GM18907 (cell line): ENCODE data around the gene KRTAP12-2.
"Not testable (repeated sequence)": the region's sequence is repeated elsewhere in the genome, so short reads cannot be mapped to it uniquely, and the experiment has no call there.

ENCODE experiments used
- ATAC-seq: cut with Tn5 transposase; IDR thresholded peaks from one replicate; pipeline ENCODE4 v1.9.1; 2021; ENCODE audit warnings: mild to moderate bottlenecking, moderate library complexity; ENCODE audit not compliant: unreplicated experiment

Gene KRTAP12-2

GRCh38 chr21:44702973-44703730 lies 36.4 kb upstream of the KRTAP12-2 start:
- ATAC-seq, result no peak

GRCh38 chr21:44702111-44702972 lies 35.6 kb upstream of the KRTAP12-2 start:
- ATAC-seq, result no peak

DNA sequence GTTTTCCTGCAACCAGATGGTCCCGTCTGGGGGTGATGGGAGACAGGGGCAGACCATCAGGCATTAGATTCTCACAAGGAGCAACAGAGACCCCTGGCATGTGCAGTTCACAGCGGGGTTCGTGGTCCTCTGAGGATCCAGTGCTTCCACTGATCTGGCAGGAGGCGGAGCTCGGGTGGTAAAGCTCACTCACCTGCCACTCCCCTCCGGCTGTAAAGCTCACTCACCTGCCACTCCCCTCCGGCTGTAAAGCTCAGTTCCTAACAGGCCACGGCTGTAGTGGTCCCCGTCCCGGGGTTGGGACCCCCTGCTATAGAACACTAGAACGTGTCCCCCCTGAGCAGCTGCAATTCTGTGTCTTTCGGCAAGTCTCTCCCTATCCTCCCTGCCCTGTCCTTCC lies 34.8 kb upstream of the KRTAP12-2 start:
- no peak for ATAC-seq

DNA sequence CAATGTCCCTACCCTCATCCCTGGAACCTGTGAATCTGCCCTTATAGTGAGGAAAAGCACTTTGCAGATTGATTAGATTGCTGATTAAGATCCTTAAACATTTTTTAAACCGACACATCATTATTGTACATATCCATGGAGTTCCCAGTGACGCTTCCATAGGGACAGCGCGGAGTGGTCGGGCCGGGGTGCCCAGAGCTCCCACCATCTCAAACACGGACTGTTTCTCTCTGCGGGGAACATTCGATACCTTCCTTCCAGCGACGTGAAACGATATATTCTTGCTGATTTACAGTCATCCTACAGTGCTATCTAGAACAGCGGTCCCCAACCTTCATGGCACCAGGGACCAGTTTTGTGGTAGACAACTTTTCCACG lies 34.3 kb upstream of the KRTAP12-2 start:
- ATAC-seq, result no peak

DNA sequence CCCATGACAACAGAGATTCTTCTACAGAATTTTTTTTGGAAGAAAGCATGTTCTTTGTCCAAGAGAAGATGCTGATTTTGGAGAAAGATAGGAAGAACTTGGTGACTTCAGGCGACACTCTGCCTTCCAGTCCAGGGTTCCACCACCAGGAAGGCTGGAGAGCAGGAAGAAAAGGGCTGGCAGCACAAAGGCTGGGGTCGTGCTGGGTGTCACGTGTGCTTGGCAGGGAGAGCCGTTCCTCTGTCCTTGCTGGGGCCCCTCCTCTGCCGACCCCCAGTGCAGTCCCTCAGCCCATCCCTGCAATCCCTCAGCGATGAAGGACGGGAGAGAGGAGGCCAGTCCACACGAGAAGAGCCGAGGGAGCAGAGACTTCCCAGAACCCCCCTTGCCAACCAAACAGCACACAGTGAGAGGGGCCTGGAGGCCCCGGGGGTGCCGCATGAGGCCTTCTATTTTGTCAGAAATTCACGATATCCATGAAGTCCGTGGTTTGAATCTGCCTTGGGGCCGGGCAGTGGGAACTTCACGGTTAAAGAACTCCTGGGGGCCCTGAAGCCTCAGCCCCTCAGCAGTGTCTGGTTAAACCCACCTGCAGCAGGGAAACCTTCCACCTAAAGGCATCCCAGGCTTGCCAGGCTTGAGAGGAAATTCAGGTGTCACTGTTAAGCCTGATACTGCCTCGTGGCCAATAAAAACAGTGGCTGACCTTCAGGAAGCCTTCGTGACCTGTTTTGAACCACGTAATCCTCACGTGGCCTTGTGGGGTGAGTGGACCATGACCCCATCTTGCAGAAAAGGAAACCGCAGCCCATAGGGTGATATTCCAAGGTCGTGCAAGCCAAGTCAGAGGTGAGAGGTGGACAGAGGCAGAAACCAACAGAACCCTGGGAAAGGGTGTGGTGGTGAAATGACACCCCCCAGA lies 33.6 kb upstream of the KRTAP12-2 start:
- no peak for ATAC-seq

GRCh38 chr21:44699502-44700001 lies 32.8 kb upstream of the KRTAP12-2 start:
- ATAC-seq, result no peak

DNA sequence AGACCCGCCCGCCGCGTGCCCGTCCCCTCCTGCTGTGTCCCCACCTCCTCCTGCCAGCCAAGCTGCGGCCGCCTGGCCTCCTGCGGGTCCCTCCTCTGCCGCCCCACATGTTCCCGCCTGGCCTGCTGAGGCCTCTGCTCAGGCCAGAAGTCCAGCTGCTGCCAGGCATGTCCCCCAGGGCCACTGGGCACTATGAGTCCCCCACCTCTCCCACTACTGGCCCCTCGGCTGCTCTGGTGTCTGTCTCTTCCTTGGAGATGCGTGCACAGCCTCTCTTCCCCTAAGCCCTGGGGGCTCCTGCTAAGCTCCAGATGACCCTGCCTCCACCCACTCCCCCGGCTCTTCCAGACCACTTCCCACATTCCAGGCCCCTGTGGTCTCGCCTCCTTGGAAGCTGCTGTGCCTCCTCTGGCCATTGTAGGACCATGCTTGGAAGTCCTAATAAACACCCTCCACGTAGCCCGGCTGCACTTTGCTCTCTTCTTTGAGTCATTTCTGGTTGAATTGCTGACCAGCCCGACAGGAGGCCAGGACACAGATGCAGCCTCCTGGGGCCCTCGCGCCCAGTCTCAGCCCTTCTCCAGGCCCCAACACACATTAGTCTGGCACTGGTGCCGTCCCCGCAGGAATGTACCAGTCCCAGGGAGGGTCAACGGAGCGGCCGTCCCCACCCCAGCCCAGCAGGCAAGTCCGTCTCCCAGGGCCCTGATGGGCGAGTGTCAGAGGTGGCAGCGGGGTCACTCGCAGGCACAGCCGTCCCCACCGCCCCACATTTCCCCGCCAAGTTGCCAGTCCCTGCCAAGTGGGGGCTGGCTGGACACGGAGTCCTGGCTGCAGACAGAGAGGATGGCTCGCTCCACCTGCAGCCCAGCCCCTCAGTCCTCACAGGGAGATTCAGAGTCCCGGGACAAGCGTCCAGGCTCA lies 31.3 kb upstream of the KRTAP12-2 start:
- ATAC-seq, result no peak

DNA sequence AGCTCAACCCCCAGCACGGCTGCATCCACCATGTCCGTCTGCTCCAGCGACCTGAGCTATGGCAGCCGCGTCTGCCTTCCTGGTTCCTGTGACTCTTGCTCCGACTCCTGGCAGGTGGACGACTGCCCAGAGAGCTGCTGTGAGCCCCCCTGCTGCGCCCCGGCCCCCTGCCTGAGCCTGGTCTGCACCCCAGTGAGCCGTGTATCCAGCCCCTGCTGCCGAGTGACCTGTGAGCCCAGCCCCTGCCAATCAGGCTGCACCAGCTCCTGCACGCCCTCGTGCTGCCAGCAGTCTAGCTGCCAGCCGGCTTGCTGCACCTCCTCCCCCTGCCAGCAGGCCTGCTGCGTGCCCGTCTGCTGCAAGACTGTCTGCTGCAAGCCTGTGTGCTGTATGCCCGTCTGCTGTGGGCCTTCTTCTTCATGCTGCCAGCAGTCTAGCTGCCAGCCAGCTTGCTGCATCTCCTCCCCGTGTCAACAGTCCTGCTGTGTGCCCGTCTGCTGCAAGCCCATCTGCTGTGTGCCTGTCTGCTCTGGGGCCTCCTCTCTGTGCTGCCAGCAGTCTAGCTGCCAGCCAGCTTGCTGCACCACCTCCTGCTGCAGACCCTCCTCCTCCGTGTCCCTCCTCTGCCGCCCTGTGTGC lies 30.6 kb upstream of the KRTAP12-2 start, which contains the start of gene KRTAP10-12:
TSS of gene KRTAP10-12 (plus strand) at position 1 of the 639 bp plus-strand sequence. CDS start at position 31, 30 bp downstream.
- not testable (repeated sequence) for ATAC-seq

DNA sequence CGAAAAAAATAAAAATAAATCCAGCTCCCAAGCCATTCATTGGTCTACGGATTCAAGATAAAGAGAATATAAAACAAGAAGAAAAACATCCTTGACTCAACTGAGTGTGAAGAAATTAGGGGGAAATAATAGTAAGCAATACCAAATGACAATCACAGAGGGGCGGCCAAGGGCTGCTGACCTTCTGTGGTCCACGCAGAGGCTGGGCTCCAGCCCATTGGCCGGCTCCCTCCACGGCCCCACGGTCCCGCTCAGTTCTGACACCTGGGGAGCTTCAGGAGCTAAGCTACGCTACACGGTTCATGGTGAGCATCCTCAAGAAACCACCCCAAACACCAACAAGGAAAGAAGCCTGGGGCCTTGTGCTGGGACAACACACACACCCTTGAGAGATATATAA lies 29.8 kb upstream of the KRTAP12-2 start:
- ATAC-seq, result no peak

- ATAC-seq, result no peak
Observed at GRCh38 chr21:44695641-44696040, 28.9 kb upstream of the KRTAP12-2 start.

DNA sequence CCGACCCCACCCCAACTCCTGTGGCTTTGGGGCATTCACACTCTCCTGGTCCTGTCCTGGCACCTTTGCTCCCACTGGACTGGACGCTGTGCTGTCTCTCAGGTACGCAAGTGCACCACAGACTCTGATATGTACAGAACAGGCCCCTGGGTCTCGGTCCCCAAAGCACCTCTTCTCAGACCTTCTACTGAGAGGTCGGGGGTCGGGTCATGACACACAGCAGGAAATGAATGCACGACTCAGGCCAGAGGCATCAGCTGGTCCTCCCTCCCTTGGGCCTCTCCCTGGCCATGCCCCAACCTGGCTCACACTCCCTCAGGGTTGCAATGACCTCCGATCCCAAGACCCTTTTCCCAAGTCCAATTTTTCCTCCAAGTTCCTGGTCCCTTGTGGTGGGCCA lies 28.5 kb upstream of the KRTAP12-2 start:
- ATAC-seq, result no peak

GRCh38 chr21:44694776-44695175 lies 28.0 kb upstream of the KRTAP12-2 start:
- no peak for ATAC-seq

DNA sequence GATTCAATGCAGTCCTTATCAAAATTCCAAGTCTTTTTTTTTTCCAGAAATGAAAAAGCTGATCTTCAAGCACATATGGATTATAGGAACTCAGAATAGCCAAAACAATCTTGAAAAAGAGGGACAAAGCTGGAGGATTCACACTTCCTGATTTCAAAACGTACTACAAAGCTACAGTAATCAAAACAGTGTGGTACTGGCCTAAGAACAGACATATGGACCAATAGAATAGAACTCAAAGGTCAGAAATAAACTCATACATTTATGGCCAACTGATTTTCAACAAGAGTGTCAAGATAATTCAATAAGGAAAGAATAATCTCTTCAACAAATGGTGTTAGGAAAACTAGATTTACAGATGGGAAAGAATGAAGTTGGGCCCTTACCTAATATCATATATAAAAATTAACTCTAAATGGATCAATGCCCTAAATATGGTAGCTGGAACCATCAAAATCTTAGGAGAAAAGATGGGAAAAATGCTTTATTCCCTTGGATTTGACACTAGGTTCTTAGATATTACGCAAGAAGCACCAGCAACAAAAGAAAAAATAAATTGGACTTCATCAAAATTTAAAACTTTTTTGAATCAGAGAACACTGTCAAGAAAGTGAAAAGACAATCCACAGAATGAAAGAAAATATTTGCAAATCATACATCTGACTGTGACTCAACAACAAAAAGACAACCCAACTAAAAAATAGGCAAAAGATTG lies 26.2 kb upstream of the KRTAP12-2 start:
- ATAC-seq, result no peak

DNA sequence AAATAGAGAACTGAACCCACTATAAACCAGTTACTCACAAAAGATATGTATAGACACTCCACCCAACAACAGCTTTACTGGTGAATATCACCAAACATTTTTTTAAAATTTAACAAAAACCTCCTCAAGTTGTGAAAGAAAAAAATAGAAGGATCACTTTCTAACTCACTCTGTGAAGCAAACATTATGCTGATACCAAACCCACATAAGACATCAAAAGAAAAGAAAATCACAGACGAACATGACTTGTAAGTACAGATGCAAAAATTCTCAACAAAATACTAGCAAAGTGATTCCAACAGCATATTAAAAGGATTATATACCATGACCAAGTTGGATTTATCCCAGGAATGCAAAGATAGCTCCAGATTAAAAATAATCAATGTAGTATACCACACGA lies 25.0 kb upstream of the KRTAP12-2 start:
- ATAC-seq, result no peak

DNA sequence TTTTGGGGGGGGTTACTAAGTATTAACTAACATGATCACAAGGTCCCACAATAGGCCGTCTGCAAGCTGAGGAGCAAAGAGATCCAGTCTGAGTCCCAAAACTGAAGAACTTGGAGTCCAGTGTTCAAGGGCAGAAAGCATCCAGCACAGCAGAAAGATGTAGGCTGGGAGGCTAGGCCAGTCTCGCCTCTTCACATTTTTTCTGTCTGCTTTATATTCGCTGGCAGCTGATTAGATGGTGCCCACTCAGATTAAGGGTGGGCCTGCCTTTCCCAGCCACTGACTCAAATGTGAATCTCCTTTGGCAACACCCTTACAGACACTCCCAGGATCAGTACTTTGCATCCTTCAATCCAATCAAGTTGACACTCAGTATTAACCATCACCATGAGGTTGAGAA lies 23.0 kb upstream of the KRTAP12-2 start:
- not testable (repeated sequence) for ATAC-seq

DNA sequence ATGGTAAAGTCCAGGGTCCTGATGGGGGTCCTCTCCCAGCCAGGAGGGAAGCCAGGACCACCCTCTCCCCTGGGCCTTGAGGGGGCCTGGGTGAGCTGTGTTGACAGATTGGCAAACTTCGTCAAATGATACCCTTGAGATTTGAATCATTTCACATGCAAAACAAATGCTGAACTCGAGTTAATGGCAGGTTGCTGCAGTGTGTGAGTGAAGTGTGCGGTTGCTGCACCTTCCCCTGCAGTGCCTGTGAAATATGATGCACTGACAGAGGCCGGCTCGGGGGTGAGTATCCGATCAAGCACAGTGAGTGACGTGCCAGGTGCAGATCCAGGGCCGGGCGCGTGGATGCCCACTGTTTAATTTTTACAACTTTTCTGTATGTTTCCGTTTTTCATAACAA lies 20.9 kb upstream of the KRTAP12-2 start:
- no peak for ATAC-seq

- ATAC-seq, result no peak
Observed at GRCh38 chr21:44686843-44687561, 20.3 kb upstream of the KRTAP12-2 start.
